IMR-90 (cell line): ENCODE measurements around the gene ACSL6.

Experiments
- CTCF ChIP-seq: conservative IDR thresholded peaks from 2 replicates; pipeline ENCODE4 v1.5.1; 2012; ENCODE audit warnings: mild to moderate bottlenecking, low read depth, low read length, improper control_type of control experiment
- MAZ ChIP-seq: IDR thresholded peaks from 2 replicates; pipeline ENCODE4 v1.6.1; 2012; ENCODE audit warnings: low read depth, mild to moderate bottlenecking, low read length, improper control_type of control experiment, moderate library complexity, borderline replicate concordance
- POLR2A ChIP-seq: IDR thresholded peaks from 2 replicates; pipeline ENCODE4 v1.6.1; 2012; ENCODE audit warnings: mild to moderate bottlenecking, low read depth, low read length
- RAD21 ChIP-seq: IDR thresholded peaks from 2 replicates; pipeline ENCODE4 v1.6.1; 2012; ENCODE audit warnings: low read length, improper control_type of control experiment

- TF ChIP-seq POLR2A = no peak
- no peak for TF ChIP-seq CTCF
- no peak for TF ChIP-seq RAD21
- no peak for TF ChIP-seq MAZ
Measured at GRCh38 chr5:132058646-132059042, 47.2 kb upstream of the ACSL6 start.
